HCT116 (cell line): ENCODE results near the gene LRRC7. TPM values are rescaled to one million over a fixed set of nuclear protein-coding genes. Genes with fewer than 3 reads are reported as not detected.

ENCODE experiments used
- ATAC-seq: fragments of 200-7000 bp; cut with Tn5 transposase; 2 replicates; pipeline ENCODE4 v1.9.1; 2020; ENCODE audit warnings: mild to moderate bottlenecking, moderate library complexity
- BruUV-seq: library from RNA; stranded (reverse); fragments of 400-500 nt; replicated peaks from 2 replicates; lab custom pipeline; 2021; lab: Mats Ljungman, UMichigan
- CTCF ChIA-PET: fragments of 300-600 bp; sonication (Branson Sonifier 250); formaldehyde crosslinking; loops from one replicate; lab custom pipeline; 2021; ENCODE audit warnings: antibody characterized with exemption; lab: Charles Lee
- POLR2A ChIA-PET: fragments of 300-600, 350-600 bp; sonication (Branson Sonifier 250); formaldehyde crosslinking; loops from one replicate; lab custom pipeline; 2021; ENCODE audit warnings: antibody characterized with exemption; lab: Charles Lee
- RAD21 ChIA-PET, 2 experiments: fragments of 300-600 bp; sonication (Branson Sonifier 250); formaldehyde crosslinking; loops; one replicate each; lab custom pipeline; 2023; ENCODE audit warnings: low total read pairs in 2 of 2; ENCODE audit not compliant: uncharacterized antibody in 2 of 2, unreplicated experiment in 2 of 2, low non-redundant PET in 1 of 2; lab: Charles Lee
- DNase-seq: peaks from one replicate; pipeline ENCODE4 v3.0.0-alpha.2; 2010; ENCODE audit warnings: low read depth, low spot score
- H2AFZ ChIP-seq: fragments of 200-600 bp; shearing (Covaris generic), sonication (generic); 2 replicates; pipeline ENCODE4 v1.6.1; 2017; ENCODE audit warnings: low read depth, mixed run types, mixed read lengths, antibody characterized with exemption, low read length; ENCODE audit not compliant: poor library complexity, severe bottlenecking
- H3K27ac ChIP-seq: 2 replicates; pipeline ENCODE4 v1.5.1; 2012; ENCODE audit warnings: low read depth, low read length
- H3K27me3 ChIP-seq: fragments of 200-600 bp; sonication (generic); 2 replicates; pipeline ENCODE4 v1.6.1; 2016; ENCODE audit warnings: mixed run types, low read length, mixed read lengths; ENCODE audit not compliant: insufficient read depth
- H3K36me3 ChIP-seq, 2 experiments: fragments of 200-500 bp in 1 of 2; fragments of 200-600 bp in 1 of 2; sonication (Bioruptor generic) in 1 of 2; sonication (generic) in 1 of 2; 2 replicates each; pipeline versions ENCODE4 v1.5.1 to v1.6.1; 2014 to 2016; ENCODE audit warnings: low read length in 2 of 2, inconsistent platforms in 1 of 2, mixed read lengths in 1 of 2, mixed run types in 1 of 2; ENCODE audit not compliant: insufficient read depth in 2 of 2, control insufficient read depth in 1 of 2
- H3K4me1 ChIP-seq, 2 experiments: fragments of 200-600 bp in 1 of 2; sonication (generic) in 1 of 2; 2 replicates each; pipeline versions ENCODE4 v1.5.1 to v1.6.1; 2012 to 2017; ENCODE audit warnings: low read length in 2 of 2, inconsistent platforms in 1 of 2, mild to moderate bottlenecking in 1 of 2, mixed read lengths in 1 of 2, mixed run types in 1 of 2, moderate library complexity in 1 of 2; ENCODE audit not compliant: insufficient read depth in 2 of 2, control insufficient read depth in 1 of 2
- H3K4me2 ChIP-seq: fragments of 200-600 bp; sonication (generic); 2 replicates; pipeline ENCODE4 v1.6.1; 2017; ENCODE audit warnings: mixed run types, low read length, mixed read lengths
- H3K4me3 ChIP-seq, 2 experiments: fragments of 200-600 bp in 1 of 2; sonication (generic) in 1 of 2; replicated peaks in 1 of 2; 2 replicates each; pipeline ENCODE4 v1.5.1; 2011 to 2016; ENCODE audit warnings: low read length in 2 of 2, control low read depth in 1 of 2, low read depth in 1 of 2, mild to moderate bottlenecking in 1 of 2, mixed read lengths in 1 of 2, mixed run types in 1 of 2
- H3K79me2 ChIP-seq: fragments of 200-600 bp; sonication (generic); 2 replicates; pipeline ENCODE4 v1.6.1; 2017; ENCODE audit warnings: mild to moderate bottlenecking, mixed run types, low read length, moderate library complexity, mixed read lengths; ENCODE audit not compliant: insufficient read depth
- H3K9ac ChIP-seq: fragments of 200-600 bp; sonication (generic); 2 replicates; pipeline ENCODE4 v1.6.1; 2016; ENCODE audit warnings: low read length, mixed read lengths
- H3K9me2 ChIP-seq: fragments of 200-600 bp; sonication (generic), shearing (Covaris generic); 2 replicates; pipeline ENCODE4 v1.6.1; 2017; ENCODE audit warnings: mixed run types, mild to moderate bottlenecking, moderate library complexity; ENCODE audit not compliant: insufficient read depth
- H3K9me3 ChIP-seq, 2 experiments: fragments of 200-500 bp in 1 of 2; fragments of 200-600 bp in 1 of 2; sonication (Bioruptor generic) in 1 of 2; sonication (generic) in 1 of 2; 2 replicates each; pipeline ENCODE4 v1.6.1; 2014 to 2017; ENCODE audit warnings: low read length in 2 of 2, mixed read lengths in 2 of 2, inconsistent platforms in 1 of 2, low read depth in 1 of 2, mild to moderate bottlenecking in 1 of 2, mixed run types in 1 of 2, moderate library complexity in 1 of 2; ENCODE audit not compliant: control insufficient read depth in 1 of 2, insufficient read depth in 1 of 2
- H4K20me1 ChIP-seq: fragments of 200-600 bp; sonication (generic), shearing (Covaris generic); 2 replicates; pipeline ENCODE4 v1.6.1; 2017; ENCODE audit warnings: mixed run types, mild to moderate bottlenecking, moderate library complexity; ENCODE audit not compliant: insufficient read depth
- CBX3 ChIP-seq: IDR thresholded peaks from 2 replicates; pipeline ENCODE4 v1.6.1; 2012; ENCODE audit warnings: low read depth
- CEBPB ChIP-seq: IDR thresholded peaks from 2 replicates; pipeline ENCODE4 v1.6.1; 2012; ENCODE audit warnings: low read depth
- CTCF ChIP-seq, 3 experiments: fragments of 200-600 bp in 1 of 3; sonication (generic) in 1 of 3; IDR thresholded peaks in 2 of 3; conservative IDR thresholded peaks in 1 of 3; 2 replicates each; pipeline ENCODE4 v1.5.1; 2012 to 2017; ENCODE audit warnings: low read depth in 2 of 3, low read length in 2 of 3, antibody characterized with exemption in 1 of 3, borderline replicate concordance in 1 of 3, control low read depth in 1 of 3, mild to moderate bottlenecking in 1 of 3, mixed read lengths in 1 of 3, mixed run types in 1 of 3, moderate library complexity in 1 of 3; ENCODE audit not compliant: insufficient read depth in 1 of 3
- EGR1 ChIP-seq: IDR thresholded peaks from 2 replicates; pipeline ENCODE4 v1.6.1; 2012; ENCODE audit warnings: low read depth
- ELF1 ChIP-seq: IDR thresholded peaks from 2 replicates; pipeline ENCODE4 v1.6.1; 2012; ENCODE audit warnings: low read depth, borderline replicate concordance
- EZH2 ChIP-seq: fragments of 200-600 bp; sonication (generic); IDR thresholded peaks from 2 replicates; pipeline ENCODE4 v1.6.1; 2017; ENCODE audit warnings: antibody characterized with exemption, mixed run types
- EZH2phosphoT487 ChIP-seq: fragments of 200-600 bp; IDR thresholded peaks from 2 replicates; pipeline ENCODE4 v1.6.1; 2018; ENCODE audit warnings: antibody characterized with exemption, borderline replicate concordance
- FOSL1 ChIP-seq: IDR thresholded peaks from 2 replicates; pipeline ENCODE4 v1.6.1; 2012; ENCODE audit warnings: low read depth
- JUND ChIP-seq: IDR thresholded peaks from 2 replicates; pipeline ENCODE4 v1.6.1; 2012
- POLR2A ChIP-seq: IDR thresholded peaks from 2 replicates; pipeline ENCODE4 v1.7.0; 2011; ENCODE audit warnings: borderline replicate concordance; ENCODE audit not compliant: insufficient read depth, insufficient read length; ENCODE audit errors: extremely low read depth
- POLR2AphosphoS5 ChIP-seq: IDR thresholded peaks from 2 replicates; pipeline ENCODE4 v1.6.1; 2011; ENCODE audit warnings: mild to moderate bottlenecking, low read depth, low read length, moderate library complexity
- RAD21 ChIP-seq: IDR thresholded peaks from 2 replicates; pipeline ENCODE4 v1.6.1; 2012; ENCODE audit warnings: low read depth, mild to moderate bottlenecking
- REST ChIP-seq: IDR thresholded peaks from 2 replicates; pipeline ENCODE4 v1.6.1; 2012; ENCODE audit warnings: low read depth
- SP1 ChIP-seq: IDR thresholded peaks from 2 replicates; pipeline ENCODE4 v1.6.1; 2012; ENCODE audit warnings: low read depth
- SRF ChIP-seq: IDR thresholded peaks from 2 replicates; pipeline ENCODE4 v1.6.1; 2012; ENCODE audit warnings: low read depth
- TCF7L2 ChIP-seq: IDR thresholded peaks from 2 replicates; pipeline ENCODE4 v1.7.0; 2011; ENCODE audit warnings: borderline replicate concordance, inconsistent platforms; ENCODE audit not compliant: insufficient read depth, insufficient read length; ENCODE audit errors: extremely low read depth
- YY1 ChIP-seq: IDR thresholded peaks from 2 replicates; pipeline ENCODE4 v1.6.1; 2011; ENCODE audit warnings: low read length, low read depth, moderate library complexity, mild to moderate bottlenecking; ENCODE audit not compliant: insufficient replicate concordance; ENCODE audit errors: extremely low read depth
- ZBTB33 ChIP-seq: IDR thresholded peaks from 2 replicates; pipeline ENCODE4 v1.6.1; 2011; ENCODE audit warnings: mild to moderate bottlenecking, low read length, moderate library complexity; ENCODE audit not compliant: insufficient replicate concordance; ENCODE audit errors: extremely low read depth
- ZFX ChIP-seq: fragments of 450-650 bp; IDR thresholded peaks from 2 replicates; pipeline ENCODE4 v1.6.1; 2017
- ZNF274 ChIP-seq: fragments of 200-500 bp; sonication (Bioruptor generic); IDR thresholded peaks from 2 replicates; pipeline ENCODE4 v1.6.1; 2014; ENCODE audit warnings: mild to moderate bottlenecking, low read depth, low read length, inconsistent platforms
- intact Hi-C: fragments of 100-400 bp; cut with micrococcal nuclease; formaldehyde crosslinking; loops from 2 replicates; pipeline ENCODE4 v1.10.0; 2022
- total RNA-seq: library from RNA; stranded (reverse); gene quantifications from one replicate; pipeline ENCODE4 v1.2.1, GENCODE V29; 2021; ENCODE audit not compliant: unreplicated experiment

LRRC7 gene
- total RNA-seq, 1 experiment from 2014 or later: not detected

GRCh38 chr1:70169018-70169839, 601.5 kb downstream of the LRRC7 start:
- ATAC-seq: no peak
- POLR2A ChIA-PET: no interaction called here
- H3K4me2 ChIP-seq: no peak overlapping the region
- no peaks in the 10 kb centered on the region for H4K20me1 ChIP-seq
- H3K4me1 ChIP-seq: no peaks in the 10 kb centered on the region
- RAD21 ChIA-PET: no interaction called here
- intact Hi-C loops: no loop called here
- H3K9me2 ChIP-seq: no peaks in the 10 kb centered on the region
- no peaks in the 10 kb centered on the region for H3K27me3 ChIP-seq
- H3K27ac ChIP-seq: no peak overlapping the region
- H2AFZ ChIP-seq: no peak overlapping the region
- H3K36me3 ChIP-seq: 0 out of 4 replicates have a peak, but pooled peaks cover 0 to 2% of the 10 kb centered on the region in 2 experiments
- H3K9ac ChIP-seq: no peak overlapping the region
- CTCF ChIA-PET: no interaction called here
- H3K4me3 ChIP-seq: no peak overlapping the region
- no peaks in the 10 kb centered on the region for H3K79me2 ChIP-seq
- TF ChIP-seq POLR2AphosphoS5 (no peak), SP1 (no peak), EGR1 (no peak), RAD21 (no peak), EZH2 (no peak), ZBTB33 (no peak), ZFX (no peak), CTCF (IDR thresholded peaks at IDR 0.05 in 2 of 3, conservative IDR thresholded peaks at IDR 0.05 in 1 of 3; ENCODE audit: borderline replicate concordance in 1 of 3, insufficient read depth in 1 of 3, low read depth in 2 of 3, low read length in 2 of 3) (no peak), YY1 (no peak), EZH2phosphoT487 (no peak), CEBPB (no peak), ELF1 (no peak), ZNF274 (no peak), REST (no peak), CBX3 (no peak), JUND (no peak), FOSL1 (no peak), POLR2A (no peak), TCF7L2 (no peak), SRF (no peak)
- TF ChIP-seq, all 23 proteins: peak for 0
- no peak for DNase-seq
- no TSS peak for BruUV-seq
- no peaks in the 10 kb centered on the region for H3K9me3 ChIP-seq
